Measurements from ENCODE around the gene GJB3.
"Not testable (repeated sequence)": the region's sequence is repeated elsewhere in the genome, so short reads cannot be mapped to it uniquely, and the experiment has no call there.

The GJB3 gene

DNA sequence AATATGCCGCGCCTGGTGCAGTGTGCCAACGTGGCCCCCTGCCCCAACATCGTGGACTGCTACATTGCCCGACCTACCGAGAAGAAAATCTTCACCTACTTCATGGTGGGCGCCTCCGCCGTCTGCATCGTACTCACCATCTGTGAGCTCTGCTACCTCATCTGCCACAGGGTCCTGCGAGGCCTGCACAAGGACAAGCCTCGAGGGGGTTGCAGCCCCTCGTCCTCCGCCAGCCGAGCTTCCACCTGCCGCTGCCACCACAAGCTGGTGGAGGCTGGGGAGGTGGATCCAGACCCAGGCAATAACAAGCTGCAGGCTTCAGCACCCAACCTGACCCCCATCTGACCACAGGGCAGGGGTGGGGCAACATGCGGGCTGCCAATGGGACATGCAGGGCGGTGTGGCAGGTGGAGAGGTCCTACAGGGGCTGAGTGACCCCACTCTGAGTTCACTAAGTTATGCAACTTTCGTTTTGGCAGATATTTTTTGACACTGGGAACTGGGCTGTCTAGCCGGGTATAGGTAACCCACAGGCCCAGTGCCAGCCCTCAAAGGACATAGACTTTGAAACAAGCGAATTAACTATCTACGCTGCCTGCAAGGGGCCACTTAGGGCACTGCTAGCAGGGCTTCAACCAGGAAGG, 4.3 kb downstream of the GJB3 start:
- in situ Hi-C loops (cut with HindIII; ENCODE audit: low sequenced_read_pairs) = no loop called here

DNA sequence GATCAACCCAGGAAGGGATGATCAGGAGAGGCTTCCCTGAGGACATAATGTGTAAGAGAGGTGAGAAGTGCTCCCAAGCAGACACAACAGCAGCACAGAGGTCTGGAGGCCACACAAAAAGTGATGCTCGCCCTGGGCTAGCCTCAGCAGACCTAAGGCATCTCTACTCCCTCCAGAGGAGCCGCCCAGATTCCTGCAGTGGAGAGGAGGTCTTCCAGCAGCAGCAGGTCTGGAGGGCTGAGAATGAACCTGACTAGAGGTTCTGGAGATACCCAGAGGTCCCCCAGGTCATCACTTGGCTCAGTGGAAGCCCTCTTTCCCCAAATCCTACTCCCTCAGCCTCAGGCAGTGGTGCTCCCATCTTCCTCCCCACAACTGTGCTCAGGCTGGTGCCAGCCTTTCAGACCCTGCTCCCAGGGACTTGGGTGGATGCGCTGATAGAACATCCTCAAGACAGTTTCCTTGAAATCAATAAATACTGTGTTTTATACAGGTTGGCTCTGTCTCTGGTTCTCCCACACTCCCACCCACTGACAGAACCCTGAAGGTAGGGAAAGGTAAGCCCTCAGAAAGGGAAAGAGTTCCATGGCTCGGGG, 5.0 kb downstream of the GJB3 start:
- in situ Hi-C loops (cut with HindIII; ENCODE audit: low sequenced_read_pairs) = no loop called here

DNA sequence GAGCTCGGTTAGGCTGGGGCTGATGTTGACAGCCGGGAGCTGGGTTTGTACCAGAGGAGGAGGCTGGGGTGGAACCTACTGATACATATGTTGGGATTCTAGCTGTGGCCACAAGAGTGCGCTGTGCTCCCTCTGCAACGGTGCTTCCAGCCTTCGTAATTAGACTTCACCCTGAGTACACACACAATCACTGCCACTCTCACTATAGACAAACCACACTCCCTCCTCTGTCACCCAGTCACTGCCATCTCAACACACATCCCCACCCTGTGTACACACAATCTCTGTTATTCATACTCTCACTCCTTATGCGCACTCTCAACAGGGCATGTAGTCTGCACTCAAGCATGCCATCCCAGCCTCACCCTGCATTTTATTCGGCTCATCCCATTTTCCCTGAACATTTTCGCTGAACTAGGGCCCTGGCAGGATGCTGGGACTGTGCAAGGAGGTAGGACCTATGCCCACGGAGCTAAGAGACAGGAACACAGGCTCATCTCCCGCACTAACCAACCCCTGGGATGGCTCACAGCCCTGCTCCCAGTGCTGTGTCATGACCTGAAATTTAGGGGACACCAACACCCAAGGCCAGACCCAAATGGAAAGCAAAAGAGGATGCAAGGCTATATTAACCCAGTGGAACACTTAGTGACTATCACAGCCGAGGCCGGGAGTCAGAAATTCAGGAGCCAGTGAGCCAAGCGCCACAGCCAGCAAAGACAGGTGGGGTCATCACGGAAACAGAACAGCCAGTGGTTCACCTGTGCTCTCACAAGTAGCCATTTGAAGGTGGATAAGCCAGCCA, 5.7 kb downstream of the GJB3 start:
- in situ Hi-C loops (cut with HindIII; ENCODE audit: low sequenced_read_pairs) = no loop called here

DNA sequence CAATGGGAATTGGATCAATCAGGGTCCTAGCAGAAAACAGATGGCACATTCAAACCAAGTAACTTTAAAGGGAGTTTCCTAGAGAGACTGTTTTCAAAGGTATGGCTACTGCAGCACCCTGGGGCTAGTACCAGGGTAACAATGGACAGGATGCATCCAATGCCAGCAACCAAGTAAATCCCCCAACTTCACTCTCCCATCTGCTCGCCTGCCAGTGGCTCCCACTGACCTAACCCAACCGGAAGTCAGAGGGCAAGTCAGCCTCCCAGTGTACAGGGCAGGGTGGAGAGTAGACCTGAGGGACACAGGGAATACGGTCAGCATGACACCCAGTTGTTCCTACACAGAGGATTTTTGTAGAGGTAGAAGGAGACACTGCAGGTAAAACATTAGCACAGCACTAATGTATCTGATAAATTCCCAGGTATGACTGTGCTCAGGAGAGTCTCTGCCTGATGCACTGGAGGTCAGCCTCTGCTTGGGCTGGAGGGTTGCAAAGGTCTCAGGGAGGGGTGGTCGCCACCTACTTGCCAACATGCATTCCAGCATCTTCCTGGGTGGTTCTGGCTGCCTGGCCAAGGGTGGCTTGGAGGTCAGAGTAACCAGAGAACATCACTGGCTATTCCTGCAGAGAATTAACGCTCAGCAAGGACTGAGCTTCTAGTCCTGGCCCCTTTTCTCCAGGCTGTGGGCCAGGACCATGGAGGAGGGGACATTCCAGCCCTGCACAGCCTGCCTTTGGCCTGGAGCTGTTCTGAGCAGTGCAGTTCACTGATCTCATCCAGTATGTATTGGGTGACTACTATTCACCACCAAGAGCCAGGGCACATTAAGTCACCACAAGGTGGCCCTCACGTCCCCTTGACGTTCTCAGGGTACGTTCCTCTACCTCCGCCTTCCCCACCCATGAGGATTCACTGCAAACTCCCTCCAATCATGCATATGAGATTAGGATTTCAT, 6.7 kb downstream of the GJB3 start:
- in situ Hi-C loops (cut with HindIII; ENCODE audit: low sequenced_read_pairs) = no loop called here

DNA sequence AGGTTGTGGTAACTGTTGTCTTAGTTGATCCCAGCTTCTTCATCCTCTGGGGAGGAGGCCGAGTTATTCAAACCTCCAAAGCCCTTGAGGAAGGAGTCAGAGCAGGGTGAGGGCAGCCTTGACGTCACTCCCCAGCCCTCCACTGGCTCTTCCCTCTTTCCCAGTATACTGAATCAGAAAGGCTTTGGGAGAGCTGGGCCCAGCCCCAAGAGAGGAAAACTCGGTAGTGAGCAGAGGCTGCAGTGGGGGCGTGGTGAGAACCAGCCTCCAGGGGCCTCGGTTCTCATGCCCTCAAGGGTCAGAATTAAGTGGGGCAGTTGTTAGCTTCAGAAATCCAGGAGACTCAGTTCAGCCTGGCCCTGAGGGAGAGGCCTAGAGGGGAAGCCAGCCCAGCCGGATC, 10.0 kb downstream of the GJB3 start:
- in situ Hi-C loops (cut with HindIII; ENCODE audit: low sequenced_read_pairs) = no loop called here

DNA sequence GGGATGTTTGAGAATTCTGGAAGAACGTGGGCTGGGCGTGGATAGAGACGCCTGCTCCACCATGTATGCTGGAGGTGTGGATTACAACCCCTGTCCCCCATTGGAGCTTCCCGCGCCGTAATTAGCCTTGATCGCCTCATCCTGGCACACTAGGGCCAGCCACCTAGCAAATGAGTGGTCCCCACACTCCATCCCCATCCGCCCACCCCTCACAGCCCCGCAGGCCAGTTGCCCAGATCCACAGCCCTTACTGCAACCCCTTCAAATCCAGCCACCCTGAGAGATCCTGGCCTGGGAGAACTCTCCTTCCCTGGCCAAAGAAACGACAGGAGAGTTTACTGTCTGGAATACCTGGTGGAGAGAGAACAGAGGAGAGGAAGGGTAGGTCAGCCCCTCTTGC, 11.4 kb downstream of the GJB3 start:
- in situ Hi-C loops (cut with HindIII; ENCODE audit: low sequenced_read_pairs) = no loop called here

DNA sequence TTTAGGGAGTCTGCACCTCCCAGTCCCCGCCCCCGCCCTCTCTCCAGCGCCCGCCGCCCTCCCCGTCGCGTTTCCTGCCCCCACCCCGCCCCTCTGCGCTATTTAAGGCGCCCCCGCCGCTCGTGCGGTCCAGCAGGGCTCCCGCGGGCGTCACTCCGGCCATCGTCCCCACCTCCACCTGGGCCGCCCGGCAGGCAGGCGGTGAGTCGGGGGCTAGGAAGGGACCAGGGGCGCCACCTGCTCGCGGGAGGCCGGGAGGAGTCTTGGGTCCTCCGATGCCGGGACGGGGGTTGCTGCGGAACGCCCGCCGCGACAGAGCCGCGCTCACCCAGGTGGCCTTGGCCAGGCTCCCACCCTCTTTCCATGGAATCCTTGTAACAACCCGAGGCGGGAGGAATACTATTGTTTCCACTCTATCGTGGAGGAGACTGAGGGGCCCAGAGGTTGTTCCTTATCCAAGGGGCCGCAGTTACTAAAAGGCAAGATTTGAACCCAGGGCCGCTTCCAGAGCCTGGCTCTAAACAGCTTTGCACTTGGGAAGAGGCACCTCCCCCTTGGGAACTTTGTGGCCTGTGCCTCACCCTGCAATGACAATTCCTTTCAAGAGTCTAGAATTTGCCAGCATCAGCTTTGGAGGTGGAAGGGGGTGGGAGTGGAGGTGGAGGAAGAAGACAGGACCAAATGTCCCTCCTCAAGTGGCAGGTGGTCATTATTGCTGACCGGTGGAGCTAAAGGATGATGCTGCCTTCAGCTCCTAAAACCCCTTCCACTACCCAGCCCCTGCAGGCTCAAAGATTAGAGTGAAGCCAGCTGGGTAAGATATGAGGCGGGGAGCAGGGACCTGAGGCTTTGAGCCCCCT, 12.1 kb downstream of the GJB3 start, which contains the start of gene GJA4:
Gene GJA4, plus strand, starts transcription at position 132 of the 860 bp plus-strand sequence. CDS start 1,215 bp downstream, outside the sequence.
- in situ Hi-C loops (cut with HindIII; ENCODE audit: low sequenced_read_pairs) = no loop called here

DNA sequence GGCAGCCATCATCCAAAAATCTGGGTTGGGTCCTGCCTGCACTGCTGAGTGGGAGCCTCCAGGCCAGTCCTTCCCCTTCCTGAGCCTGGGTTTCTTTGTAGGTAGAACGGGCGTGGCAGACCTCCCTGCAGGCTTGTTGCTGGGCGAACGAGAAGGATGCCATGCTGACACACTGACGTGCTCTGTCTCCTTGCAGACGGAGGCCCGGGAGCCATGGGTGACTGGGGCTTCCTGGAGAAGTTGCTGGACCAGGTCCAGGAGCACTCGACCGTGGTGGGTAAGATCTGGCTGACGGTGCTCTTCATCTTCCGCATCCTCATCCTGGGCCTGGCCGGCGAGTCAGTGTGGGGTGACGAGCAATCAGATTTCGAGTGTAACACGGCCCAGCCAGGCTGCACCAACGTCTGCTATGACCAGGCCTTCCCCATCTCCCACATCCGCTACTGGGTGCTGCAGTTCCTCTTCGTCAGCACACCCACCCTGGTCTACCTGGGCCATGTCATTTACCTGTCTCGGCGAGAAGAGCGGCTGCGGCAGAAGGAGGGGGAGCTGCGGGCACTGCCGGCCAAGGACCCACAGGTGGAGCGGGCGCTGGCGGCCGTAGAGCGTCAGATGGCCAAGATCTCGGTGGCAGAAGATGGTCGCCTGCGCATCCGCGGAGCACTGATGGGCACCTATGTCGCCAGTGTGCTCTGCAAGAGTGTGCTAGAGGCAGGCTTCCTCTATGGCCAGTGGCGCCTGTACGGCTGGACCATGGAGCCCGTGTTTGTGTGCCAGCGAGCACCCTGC, 13.2 kb downstream of the GJB3 start:
- in situ Hi-C loops (cut with HindIII; ENCODE audit: low sequenced_read_pairs) = no loop called here

DNA sequence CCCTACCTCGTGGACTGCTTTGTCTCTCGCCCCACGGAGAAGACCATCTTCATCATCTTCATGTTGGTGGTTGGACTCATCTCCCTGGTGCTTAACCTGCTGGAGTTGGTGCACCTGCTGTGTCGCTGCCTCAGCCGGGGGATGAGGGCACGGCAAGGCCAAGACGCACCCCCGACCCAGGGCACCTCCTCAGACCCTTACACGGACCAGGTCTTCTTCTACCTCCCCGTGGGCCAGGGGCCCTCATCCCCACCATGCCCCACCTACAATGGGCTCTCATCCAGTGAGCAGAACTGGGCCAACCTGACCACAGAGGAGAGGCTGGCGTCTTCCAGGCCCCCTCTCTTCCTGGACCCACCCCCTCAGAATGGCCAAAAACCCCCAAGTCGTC, 13.8 kb downstream of the GJB3 start:
- in situ Hi-C loops (cut with HindIII; ENCODE audit: low sequenced_read_pairs) = no loop called here

DNA sequence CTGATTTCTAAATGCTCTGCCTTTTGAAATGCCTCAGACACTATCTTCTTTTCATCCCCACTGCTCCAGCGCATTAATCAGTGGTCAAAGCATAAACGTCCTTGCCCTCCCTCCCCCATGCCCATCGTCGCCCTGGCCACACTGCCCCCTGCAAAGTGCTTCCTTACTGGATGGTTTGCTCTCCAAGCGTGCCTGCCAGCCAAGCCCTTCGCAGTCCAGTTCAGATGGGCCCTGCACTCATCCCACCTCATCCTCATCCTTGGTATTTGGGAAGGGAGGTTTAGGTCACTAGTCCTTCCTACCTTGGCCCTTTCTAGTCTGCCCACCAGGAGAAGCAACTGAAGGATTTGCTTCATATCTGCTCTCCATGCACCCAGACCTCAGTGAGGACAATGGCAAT, 14.9 kb downstream of the GJB3 start:
- in situ Hi-C loops (cut with HindIII; ENCODE audit: low sequenced_read_pairs) = no loop called here

DNA sequence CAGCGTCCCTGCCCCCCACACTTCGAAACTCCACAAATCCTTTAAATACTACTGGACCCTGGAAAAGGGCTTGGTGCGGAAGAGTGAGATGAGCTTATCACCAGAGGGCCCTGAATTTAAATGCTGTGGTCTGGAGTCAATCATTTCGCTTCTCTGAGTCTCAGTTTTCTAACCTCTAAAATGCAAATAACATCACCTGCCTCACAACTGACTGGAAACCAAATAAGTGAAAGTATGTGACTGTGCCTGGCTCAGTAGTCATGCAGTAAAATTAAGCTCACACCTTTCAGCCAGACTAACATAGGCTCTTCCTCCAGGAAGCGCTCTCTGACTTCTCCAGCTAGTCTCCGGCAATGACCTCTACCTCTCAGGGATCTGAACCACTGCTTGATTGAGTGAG, 16.0 kb downstream of the GJB3 start:
- in situ Hi-C loops (cut with HindIII; ENCODE audit: low sequenced_read_pairs) = no loop called here

DNA sequence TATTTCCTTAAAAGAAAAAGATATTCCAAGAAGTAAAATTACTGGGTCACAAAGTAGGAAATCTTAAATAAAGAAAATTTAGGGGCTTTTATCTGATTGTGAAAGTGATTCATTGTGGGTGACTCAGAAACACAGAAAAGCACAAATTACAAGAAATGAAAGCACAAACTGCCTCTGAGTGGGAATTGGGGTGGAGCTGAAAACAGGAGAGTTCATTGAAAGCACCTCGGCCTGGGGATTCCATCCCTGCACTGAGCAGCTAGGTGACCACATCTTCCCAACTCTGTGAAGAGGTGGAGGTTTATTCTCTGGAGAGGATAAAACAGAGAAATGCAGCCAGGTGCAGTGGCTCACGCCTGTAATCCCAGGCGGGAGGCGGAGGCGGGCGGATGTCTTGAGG, 19.2 kb downstream of the GJB3 start:
- in situ Hi-C loops (cut with HindIII; ENCODE audit: low sequenced_read_pairs) = no loop called here

DNA sequence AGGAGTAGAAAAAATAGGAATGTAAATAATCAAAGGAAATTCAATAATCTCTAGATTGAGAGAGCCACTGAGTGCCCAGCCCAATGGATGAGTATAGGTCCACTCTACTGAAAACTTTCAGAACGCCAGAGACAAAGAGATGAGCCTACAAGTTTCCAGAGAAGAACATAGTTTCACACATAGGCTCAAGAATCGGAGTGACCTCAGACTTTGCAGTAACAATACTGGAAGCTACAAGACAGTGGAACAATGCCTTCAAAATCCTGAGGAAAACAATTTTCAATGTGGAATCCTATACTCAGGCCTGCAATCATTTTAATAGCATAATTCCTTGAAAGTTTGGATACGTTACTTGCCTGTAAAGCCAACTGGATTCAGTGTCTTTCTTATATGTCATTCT, 22.8 kb downstream of the GJB3 start:
- in situ Hi-C loops (cut with HindIII; ENCODE audit: low sequenced_read_pairs) = no loop called here

DNA sequence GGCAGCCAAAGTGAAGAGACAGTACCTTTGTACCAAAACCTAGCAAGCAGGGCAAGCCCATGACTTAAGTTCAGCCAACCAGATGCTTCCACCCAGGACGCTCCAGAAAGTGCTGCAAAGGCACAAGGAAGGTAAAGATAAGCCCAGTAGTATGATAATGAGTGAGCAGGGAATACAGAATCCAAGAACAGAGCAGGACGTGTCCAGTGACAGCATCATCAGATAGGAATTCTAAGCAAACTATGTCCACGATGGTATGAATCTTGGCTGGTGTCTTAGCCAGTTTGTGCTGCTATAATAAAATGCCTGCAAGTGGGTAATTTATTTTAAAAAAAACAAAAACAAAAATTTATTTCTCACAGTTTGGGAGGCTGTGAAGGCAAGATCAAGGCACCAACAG, 25.4 kb downstream of the GJB3 start:
- in situ Hi-C loops (cut with HindIII; ENCODE audit: low sequenced_read_pairs) = no loop called here

DNA sequence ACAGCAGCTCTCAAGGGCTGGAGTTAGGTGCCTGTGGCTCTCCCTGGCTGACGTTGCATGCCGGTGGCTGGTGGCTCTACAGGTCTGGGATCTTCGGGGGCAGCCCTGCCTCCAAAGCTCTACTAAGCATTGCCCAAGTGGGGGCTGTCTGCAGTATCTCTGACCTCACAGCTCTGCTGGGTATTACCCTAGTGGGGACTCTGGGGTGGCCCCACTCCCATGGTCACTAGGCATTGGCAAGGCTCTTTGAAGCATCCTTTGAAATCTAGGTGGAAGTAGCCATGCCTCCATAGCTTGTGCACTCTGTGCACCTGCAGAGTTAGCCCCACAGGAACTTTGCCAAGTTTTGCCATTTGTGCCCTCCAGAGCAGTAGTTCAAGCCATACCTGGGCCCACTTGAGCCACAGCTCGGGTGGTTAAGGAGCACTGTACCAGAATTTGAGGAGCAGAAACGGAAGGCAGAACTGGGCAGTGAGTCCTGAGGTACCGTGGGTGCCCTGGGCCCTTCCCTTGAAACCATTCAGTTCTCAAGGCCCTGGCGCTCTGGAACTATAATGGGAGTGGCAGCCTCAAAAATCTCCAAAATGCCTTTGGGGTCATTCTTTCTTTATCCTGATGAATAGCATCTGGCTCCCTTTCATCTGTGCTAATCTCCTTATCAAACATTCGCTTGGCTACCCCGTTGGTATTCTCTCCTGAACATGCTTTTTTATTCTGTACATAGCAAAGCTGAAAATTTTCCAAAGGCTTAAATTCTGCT, 27.2 kb downstream of the GJB3 start:
- in situ Hi-C loops (cut with HindIII; ENCODE audit: low sequenced_read_pairs) = no loop called here

DNA sequence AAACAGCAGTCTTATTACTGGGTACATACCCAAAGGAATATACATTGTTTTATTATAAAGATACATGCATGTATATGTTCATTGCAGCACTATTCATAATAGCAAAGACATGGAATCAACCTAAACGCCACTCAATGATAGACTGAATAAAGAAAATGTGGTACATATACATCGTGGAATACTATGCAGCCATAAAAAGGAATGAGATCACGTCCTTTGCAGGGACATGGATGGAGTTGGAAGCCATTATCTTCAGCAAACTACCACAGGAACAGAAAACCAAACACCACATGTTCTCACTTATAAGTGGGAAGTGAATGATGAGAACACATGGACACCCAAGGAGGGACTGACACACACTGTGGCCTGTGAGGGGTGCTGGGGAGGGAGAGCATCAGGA, 29.8 kb downstream of the GJB3 start:
- in situ Hi-C loops (cut with HindIII; ENCODE audit: low sequenced_read_pairs) = not testable (repeated sequence)

DNA sequence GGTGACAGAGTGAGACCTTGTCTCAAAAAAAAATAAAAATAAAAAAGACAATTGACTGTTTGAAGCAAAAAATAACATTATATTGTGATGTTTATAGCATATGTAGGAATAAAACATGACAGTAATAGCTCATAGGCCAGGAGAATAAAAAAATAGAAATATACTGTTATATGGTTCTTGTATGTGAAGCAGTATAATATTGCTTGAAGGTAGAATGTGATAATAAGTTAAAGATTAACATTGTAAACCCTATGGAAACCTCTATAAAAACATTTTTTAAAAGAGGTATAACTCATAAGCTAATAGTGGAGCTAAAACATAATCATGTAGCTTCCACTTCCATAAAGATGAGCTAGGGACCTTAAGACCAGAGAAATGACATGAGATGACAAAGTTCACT, 35.3 kb downstream of the GJB3 start:
- in situ Hi-C loops (cut with HindIII; ENCODE audit: low sequenced_read_pairs) = no loop called here

DNA sequence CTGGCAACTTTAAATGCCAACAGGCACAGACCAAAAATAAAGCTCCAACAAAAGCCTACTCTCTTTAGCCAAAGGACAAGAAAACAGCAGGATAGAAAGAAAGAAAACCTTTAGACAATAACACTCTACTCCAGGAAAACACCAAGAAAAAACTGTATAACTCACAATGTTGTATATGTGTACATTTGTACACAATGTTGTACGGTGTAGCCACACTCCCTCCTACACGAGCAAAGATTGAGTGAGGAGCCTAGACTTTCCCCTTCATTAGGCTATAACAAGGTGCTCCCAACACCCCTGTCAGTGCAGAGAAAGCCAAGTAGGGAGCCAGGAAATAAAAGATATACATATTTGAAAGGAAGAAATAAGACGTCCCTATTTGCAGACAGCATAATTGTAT, 35.8 kb downstream of the GJB3 start:
- in situ Hi-C loops (cut with HindIII; ENCODE audit: low sequenced_read_pairs) = no loop called here

DNA sequence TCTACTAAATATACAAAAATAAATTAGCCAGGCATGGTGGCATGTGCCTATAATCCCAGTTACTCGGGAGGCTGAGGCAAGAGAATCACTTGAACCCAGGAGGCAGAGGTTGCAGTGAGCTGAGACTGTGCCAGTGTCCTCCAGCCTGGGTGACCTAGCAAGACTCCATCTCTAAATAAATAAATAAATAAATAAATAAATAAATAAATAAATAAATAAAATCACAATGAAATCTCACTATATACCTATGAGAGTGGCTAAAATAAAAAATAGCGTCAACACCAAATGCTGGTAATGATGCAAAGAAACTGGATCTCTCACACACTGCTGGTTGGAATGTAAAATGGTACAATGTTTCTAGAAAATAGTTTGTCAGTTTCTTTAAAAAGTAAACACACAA, 37.8 kb downstream of the GJB3 start:
- in situ Hi-C loops (cut with HindIII; ENCODE audit: low sequenced_read_pairs) = not testable (repeated sequence)
